NB4 (cell line): ENCODE measurements around the gene RAPGEF4.

Experiments used
- DNase-seq: peaks from one replicate; pipeline ENCODE4 v3.0.0; 2010; ENCODE audit warnings: low read depth
- H3K4me3 ChIP-seq: one replicate; pipeline ENCODE4 v1.5.1; 2011; ENCODE audit warnings: mild to moderate bottlenecking, low read depth, low read length, moderate library complexity
- MYC ChIP-seq: IDR thresholded peaks from 2 replicates; pipeline ENCODE4 v1.6.1; 2011; ENCODE audit warnings: low read depth, low read length
- POLR2A ChIP-seq: IDR thresholded peaks from 2 replicates; pipeline ENCODE4 v1.6.1; 2011; ENCODE audit warnings: mild to moderate bottlenecking; ENCODE audit not compliant: insufficient read length; ENCODE audit errors: extremely low read depth
- TF ChIP-seq, protein P1 (sequence below): IDR thresholded peaks from 2 replicates; pipeline ENCODE4 v1.6.1; 2011; ENCODE audit warnings: low read depth, low read length
- TF ChIP-seq, protein P2 (sequence below): IDR thresholded peaks from one replicate; pipeline ENCODE4 v1.5.1; 2012; ENCODE audit warnings: low read depth, low read length

RAPGEF4 gene

GRCh38 chr2:172931256-172931894 is 195.7 kb downstream of the RAPGEF4 start:
- peak; percentile 11 for DNase-seq
- TF ChIP-seq, protein P1, sequence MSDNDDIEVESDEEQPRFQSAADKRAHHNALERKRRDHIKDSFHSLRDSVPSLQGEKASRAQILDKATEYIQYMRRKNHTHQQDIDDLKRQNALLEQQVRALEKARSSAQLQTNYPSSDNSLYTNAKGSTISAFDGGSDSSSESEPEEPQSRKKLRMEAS = no peak
- TF ChIP-seq POLR2A = no peak
- TF ChIP-seq, protein P2, sequence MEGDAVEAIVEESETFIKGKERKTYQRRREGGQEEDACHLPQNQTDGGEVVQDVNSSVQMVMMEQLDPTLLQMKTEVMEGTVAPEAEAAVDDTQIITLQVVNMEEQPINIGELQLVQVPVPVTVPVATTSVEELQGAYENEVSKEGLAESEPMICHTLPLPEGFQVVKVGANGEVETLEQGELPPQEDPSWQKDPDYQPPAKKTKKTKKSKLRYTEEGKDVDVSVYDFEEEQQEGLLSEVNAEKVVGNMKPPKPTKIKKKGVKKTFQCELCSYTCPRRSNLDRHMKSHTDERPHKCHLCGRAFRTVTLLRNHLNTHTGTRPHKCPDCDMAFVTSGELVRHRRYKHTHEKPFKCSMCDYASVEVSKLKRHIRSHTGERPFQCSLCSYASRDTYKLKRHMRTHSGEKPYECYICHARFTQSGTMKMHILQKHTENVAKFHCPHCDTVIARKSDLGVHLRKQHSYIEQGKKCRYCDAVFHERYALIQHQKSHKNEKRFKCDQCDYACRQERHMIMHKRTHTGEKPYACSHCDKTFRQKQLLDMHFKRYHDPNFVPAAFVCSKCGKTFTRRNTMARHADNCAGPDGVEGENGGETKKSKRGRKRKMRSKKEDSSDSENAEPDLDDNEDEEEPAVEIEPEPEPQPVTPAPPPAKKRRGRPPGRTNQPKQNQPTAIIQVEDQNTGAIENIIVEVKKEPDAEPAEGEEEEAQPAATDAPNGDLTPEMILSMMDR = no peak
- no peak for TF ChIP-seq MYC
- no peak overlapping the region for H3K4me3 ChIP-seq

DNA sequence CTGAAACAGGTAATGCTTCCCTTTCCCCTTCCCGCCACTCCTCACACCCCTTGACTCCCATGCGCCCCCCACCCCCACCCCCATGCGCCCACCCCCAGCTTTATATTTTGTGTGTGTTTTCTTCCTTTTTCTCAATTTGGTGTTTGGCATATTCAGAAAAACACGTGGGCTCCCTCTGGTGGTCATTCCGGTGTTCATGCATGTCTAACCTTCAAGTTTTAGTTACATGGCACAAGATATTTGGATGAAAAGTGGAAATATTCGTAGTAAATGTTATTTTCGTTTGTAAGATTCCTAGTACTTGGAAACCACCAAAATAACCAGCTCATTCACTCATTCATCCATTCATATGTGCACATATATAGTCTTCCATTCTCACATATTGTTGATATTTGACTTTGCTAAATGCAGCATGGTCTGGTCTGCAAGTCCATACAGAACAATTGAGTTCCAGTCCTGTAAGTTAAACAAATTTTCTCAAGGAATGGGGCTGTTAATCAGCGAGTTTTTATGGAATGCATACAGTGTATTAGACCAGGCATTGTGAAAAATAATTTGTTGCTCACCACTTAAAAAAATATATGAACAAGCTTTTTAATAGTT is 196.4 kb downstream of the RAPGEF4 start:
- no peak overlapping the region for H3K4me3 ChIP-seq
- DNase-seq = peak; percentile 81

GRCh38 chr2:172937884-172938712 is 202.5 kb downstream of the RAPGEF4 start:
- no peak for DNase-seq
- no peak overlapping the region for H3K4me3 ChIP-seq
- TF ChIP-seq, protein P2 = no peak
- TF ChIP-seq POLR2A (no peak), MYC (no peak)
- TF ChIP-seq, protein P1 = no peak

More for the DNA sequence above, 196.4 kb downstream of the RAPGEF4 start:
- no peak for TF ChIP-seq MYC
- no peak for TF ChIP-seq POLR2A
- TF ChIP-seq, protein P1 = peak; percentile 93
- TF ChIP-seq, protein P2 = peak; percentile 82

- TF ChIP-seq MYC = no peak
- TF ChIP-seq, protein P2 = no peak
- TF ChIP-seq, protein P1 = no peak
- TF ChIP-seq POLR2A = no peak
- H3K4me3 ChIP-seq = no peak overlapping the region
- DNase-seq = no peak
Observed at GRCh38 chr2:172938713-172939375, 203.2 kb downstream of the RAPGEF4 start.

DNA sequence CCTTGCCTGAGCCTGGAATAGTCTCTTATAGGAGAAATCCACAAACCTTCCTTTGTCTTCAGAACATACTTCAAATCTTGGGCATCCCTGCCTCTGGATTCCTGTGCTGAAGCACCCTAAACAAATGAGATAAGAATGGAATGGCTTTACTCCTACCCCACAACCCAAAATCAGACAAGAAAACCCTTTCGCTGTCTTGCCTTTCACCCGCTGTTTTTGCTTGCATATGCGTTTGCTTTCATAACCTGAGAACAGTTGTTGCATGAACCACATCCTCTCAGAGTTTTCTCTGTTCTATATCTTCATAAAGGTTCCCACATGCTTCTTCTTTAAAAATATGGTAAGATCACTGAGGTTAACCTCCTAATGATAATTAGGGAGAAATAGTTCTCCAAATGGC is 207.9 kb downstream of the RAPGEF4 start:
- H3K4me3 ChIP-seq = no peak overlapping the region
- TF ChIP-seq, protein P1 = no peak
- no peak for TF ChIP-seq MYC
- TF ChIP-seq, protein P2 = no peak
- TF ChIP-seq POLR2A = no peak
- no peak for DNase-seq
